ENCODE measurements around the gene SPDYE1. TPM values are rescaled to one million over a fixed set of nuclear protein-coding genes. Genes with fewer than 3 reads are reported as not detected.

The SPDYE1 gene
- polyA plus RNA-seq: 0.11 TPM in 1 of 2 replicates, not detected in the other

DNA sequence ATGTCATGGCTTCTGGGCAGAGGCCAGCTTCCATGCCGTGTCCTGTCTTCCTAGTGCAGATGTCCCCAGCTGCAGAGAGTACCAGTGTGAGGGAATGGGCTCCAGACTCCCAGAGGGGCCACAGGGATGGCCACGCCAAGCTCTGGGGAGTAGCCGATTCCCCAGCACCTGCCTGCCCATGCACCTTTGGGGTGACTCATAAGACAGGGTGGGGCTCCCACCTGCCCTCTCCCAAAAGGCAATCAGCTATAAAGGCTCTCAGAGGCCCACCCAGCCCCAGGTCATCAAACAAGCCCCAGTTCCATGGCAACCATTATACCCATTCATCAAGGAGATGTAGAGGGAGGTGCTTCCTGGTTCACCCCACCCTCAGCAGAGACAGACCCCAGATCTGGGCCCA lies at the start of gene SPDYE1:
TSS of gene SPDYE1 (plus strand) at position 366 of the 400 bp plus-strand sequence. CDS start 2,053 bp downstream, outside the sequence.

DNA sequence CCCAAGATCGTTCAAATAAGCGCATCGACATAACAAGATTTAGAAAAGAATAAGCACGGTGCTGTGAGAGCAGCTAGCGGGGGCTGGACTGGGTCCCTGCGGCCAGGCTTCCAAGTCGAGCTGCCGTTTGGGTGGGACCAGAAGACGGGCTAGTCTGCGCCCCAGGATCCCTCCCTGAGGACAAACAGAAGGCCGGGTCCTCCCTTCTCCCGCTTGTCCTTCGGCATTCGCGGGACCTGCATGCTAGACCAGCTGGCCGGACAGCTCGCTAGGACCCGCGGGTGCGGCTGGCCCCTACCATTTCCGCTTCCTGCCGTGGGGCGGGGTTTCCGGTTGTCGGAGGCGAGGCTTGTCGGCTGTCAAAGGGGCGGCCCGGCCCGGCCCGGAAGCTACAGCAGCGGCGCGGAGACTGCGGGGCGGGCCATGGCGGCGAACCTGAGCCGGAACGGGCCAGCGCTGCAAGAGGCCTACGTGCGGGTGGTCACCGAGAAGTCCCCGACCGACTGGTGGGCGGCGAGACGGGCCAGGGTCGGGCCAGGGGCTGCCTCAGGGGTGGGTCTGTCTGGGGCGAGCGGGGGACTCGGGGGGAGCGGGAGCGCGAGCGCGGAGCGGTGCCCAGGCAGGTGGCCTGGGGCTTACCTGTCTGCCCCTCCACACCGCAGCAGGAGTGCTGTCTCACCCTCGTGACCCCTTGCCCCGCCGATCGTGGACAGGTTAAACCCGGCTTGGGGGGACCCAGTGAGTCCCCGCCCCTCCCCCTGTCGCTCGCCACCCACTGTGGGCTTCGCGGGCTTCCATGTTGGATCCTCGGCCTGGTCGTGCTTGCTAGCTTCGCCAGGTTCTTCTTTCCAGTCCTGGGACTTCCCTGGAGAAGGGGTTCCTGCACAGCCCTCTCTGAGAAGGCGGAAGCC lies 46.9 kb downstream of the SPDYE1 start, which contains the start of gene DBNL:
TSS of gene DBNL (plus strand) at position 388 of the 911 bp plus-strand sequence. CDS start at position 424, 36 bp downstream.

Other genes with a start within 250 kb of the SPDYE1 start
- gene BLVRA, start 239.2 kb upstream of the SPDYE1 start, polyA plus RNA-seq: 155 and 159 TPM in 2 replicates
- gene MRPS24, start 128.4 kb upstream of the SPDYE1 start, polyA plus RNA-seq: 249 and 288 TPM in 2 replicates
- 20.1 and 21.0 TPM in 2 replicates for gene URGCP, start 91.3 kb upstream of the SPDYE1 start, polyA plus RNA-seq
- 3.0 and 3.5 TPM in 2 replicates for gene UBE2D4, start 71.5 kb upstream of the SPDYE1 start, polyA plus RNA-seq
- 7.5 and 9.9 TPM in 2 replicates for gene DBNL, start 46.8 kb downstream of the SPDYE1 start, polyA plus RNA-seq
- 6.0 and 6.5 TPM in 2 replicates for gene PGAM2, start 67.7 kb downstream of the SPDYE1 start, polyA plus RNA-seq
- 0.29 and 1.2 TPM in 2 replicates for gene POLM, start 84.6 kb downstream of the SPDYE1 start, polyA plus RNA-seq
- 0.14 TPM in 1 of 2 replicates, not detected in the other for gene AEBP1, start 106.4 kb downstream of the SPDYE1 start, polyA plus RNA-seq
- 21.9 and 42.2 TPM in 2 replicates for gene POLD2, start 125.7 kb downstream of the SPDYE1 start, polyA plus RNA-seq
- gene MYL7, start 143.4 kb downstream of the SPDYE1 start, polyA plus RNA-seq: 2.4 TPM in 1 of 2 replicates, not detected in the other
- gene GCK, start 191.5 kb downstream of the SPDYE1 start, polyA plus RNA-seq: 1.3 and 3.7 TPM in 2 replicates
- 13.3 and 20.0 TPM in 2 replicates for gene YKT6, start 203.1 kb downstream of the SPDYE1 start, polyA plus RNA-seq

Data from Purkinje cell (primary cell).